ENCODE data around the gene ZNF511. TPM values are rescaled to one million over a fixed set of nuclear protein-coding genes. Genes with fewer than 3 reads are reported as not detected.

ZNF511 gene
- total RNA-seq, 1 experiment from 2014 or later = 69.6 TPM

DNA sequence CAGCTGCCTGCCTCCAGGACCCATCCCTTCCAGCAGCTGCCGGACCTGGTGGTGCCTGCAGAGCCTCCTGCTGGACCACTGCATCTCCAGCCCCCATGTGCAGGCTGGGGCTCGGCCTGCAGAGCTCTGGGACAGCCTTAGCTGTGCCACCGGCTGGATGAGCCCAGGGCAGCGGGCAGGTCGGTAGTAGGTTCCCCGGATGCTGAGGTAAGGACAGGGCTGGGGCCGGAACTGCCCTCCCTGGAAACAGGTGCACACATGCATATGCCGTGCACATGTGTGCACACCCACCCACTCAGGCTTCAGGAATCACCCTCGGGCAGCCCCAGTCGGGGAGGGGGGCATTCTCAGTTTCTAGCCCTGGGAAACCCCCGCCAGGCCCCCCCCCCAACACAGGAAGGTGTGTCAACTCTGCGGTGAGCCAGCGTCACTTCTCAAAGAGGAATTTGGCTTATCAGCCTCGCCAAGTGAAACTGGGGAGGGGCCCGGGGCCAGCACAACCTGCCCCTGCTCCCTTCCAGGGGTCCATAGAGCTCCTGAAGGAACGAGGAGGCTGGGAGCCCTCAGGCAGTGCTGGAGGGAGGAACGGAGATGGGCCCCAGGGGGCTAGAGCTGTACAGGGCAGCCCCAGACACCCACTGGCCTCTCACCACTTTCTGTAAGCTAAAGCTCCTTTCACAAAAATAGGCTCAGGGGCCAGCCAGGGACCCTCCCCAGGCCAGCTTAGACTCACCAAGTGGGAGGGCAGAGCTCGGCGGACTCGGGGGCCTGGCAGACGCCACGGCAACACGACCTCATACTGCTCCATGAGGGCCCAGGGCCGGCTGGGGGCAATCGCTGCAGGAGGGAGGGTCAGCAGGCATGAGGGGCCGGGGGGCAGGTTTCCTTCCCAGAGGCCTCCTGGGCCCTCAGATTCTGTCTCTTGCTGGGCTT, 33.7 kb upstream of the ZNF511 start:
- no peak for ATAC-seq
- TF ChIP-seq NR2C2 (CRISPR knock-in tag; IDR thresholded peaks at IDR 0.05) = no peak
- Mint-ChIP-seq H3K4me1 (peaks cover 6% of the 10 kb centered on the region; the same call in 1 of the 2 replicates), H3K27ac (no peak overlapping the region), H3K9me3 (no peaks in the 10 kb centered on the region), H3K36me3 (no peaks in the 10 kb centered on the region), H3K4me3 (no peak overlapping the region), H3K27me3 (ENCODE audit: low read depth) (no peaks in the 10 kb centered on the region)
- no peak for DNase-seq (ENCODE audit: low spot score)
- CTCF ChIA-PET = interaction anchor here (0.6 to 2.6 kb wide), 12 partner anchors 8 to 474 kb away, joined by 3 to 23 read pairs (median 5); no protein-coding TSS in a partner anchor
- POLR2A ChIA-PET = no interaction called here

DNA sequence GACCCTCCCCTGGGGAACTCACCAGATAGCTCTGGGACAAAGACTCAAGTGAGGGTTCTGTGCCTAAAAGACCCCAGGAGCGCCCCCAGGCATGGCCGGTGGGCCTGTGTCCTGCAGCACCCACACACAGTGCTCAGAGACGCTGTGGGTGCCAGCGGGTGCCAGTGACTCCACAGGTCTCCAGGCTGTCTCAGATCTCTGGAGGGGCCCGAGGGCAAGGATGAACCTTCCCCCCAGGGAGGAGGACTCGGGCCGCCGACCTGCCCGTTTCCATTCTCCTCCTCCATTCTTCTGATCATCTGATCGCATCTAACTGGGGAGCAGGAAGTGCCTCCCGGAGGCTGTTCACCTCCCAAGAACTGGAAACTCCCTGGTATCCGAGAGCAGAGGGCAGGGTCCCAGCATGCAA, 33.0 kb upstream of the ZNF511 start:
- Mint-ChIP-seq H3K9me3 (no peaks in the 10 kb centered on the region), H3K4me1 (peaks cover 6% of the 10 kb centered on the region; the same call in 1 of the 2 replicates), H3K4me3 (peak overlapping the region; percentile 54), H3K27ac (no peak overlapping the region), H3K36me3 (no peaks in the 10 kb centered on the region), H3K27me3 (ENCODE audit: low read depth) (no peaks in the 10 kb centered on the region)
- CTCF ChIA-PET = interaction anchor here (0.6 to 2.6 kb wide), 13 partner anchors 9 to 475 kb away, joined by 3 to 23 read pairs (median 5); no protein-coding TSS in a partner anchor
- POLR2A ChIA-PET = no interaction called here
- no peak; the same call in 1 of the 2 replicates for ATAC-seq
- DNase-seq (ENCODE audit: low spot score) = no peak
- TF ChIP-seq, protein P1, sequence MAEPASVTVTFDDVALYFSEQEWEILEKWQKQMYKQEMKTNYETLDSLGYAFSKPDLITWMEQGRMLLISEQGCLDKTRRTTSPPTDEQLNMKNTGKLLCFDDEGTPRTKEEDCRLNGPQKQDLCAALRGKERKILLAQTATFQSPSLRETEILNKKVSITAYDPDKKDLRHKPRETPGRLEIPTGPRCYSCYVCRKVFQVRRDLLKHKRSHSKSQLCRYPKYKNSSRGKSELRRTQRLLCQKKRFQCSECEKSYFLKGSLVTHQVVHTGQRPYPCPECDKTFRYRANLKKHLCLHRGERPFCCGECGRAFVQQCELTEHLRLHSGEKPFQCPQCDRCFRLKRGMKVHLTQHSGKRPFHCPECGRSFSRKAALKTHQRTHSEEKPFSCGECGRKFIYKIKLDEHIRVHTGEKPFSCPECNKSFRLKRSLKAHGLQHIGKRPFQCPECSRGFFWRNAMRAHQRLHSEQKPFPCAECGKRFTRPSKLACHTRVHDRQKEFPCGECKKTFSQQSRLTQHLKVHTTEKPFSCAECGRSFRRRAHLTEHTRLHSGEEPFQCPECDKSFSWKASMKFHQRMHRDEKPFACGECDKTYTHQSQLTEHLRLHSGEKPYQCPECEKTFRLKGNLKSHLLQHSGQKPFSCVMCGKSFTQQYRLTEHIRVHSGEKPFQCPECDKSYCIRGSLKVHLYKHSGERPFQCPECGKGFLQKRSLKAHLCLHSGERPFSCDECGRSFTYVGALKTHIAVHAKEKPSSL (CRISPR knock-in tag; conservative IDR thresholded peaks at IDR 0.05) = no peak
- TF ChIP-seq, protein P2, sequence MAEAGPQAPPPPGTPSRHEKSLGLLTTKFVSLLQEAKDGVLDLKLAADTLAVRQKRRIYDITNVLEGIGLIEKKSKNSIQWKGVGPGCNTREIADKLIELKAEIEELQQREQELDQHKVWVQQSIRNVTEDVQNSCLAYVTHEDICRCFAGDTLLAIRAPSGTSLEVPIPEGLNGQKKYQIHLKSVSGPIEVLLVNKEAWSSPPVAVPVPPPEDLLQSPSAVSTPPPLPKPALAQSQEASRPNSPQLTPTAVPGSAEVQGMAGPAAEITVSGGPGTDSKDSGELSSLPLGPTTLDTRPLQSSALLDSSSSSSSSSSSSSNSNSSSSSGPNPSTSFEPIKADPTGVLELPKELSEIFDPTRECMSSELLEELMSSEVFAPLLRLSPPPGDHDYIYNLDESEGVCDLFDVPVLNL (CRISPR knock-in tag; IDR thresholded peaks at IDR 0.05; ENCODE audit: borderline replicate concordance, low read depth) = no peak
- TF ChIP-seq, protein P3, sequence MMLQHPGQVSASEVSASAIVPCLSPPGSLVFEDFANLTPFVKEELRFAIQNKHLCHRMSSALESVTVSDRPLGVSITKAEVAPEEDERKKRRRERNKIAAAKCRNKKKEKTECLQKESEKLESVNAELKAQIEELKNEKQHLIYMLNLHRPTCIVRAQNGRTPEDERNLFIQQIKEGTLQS (CRISPR knock-in tag; conservative IDR thresholded peaks at IDR 0.05) = no peak
- TF ChIP-seq SP1 (CRISPR knock-in tag; conservative IDR thresholded peaks at IDR 0.05) (no peak), IRF2 (CRISPR knock-in tag; IDR thresholded peaks at IDR 0.05; ENCODE audit: borderline replicate concordance, low read depth) (no peak), SMAD4 (CRISPR knock-in tag; IDR thresholded peaks at IDR 0.05) (no peak), HMGA2 (CRISPR knock-in tag; IDR thresholded peaks at IDR 0.05) (no peak), TP53 (CRISPR knock-in tag; IDR thresholded peaks at IDR 0.05) (no peak), JUN (CRISPR knock-in tag; IDR thresholded peaks at IDR 0.05) (no peak), ZNF138 (CRISPR knock-in tag; conservative IDR thresholded peaks at IDR 0.05) (no peak)
- TF ChIP-seq, protein P4, sequence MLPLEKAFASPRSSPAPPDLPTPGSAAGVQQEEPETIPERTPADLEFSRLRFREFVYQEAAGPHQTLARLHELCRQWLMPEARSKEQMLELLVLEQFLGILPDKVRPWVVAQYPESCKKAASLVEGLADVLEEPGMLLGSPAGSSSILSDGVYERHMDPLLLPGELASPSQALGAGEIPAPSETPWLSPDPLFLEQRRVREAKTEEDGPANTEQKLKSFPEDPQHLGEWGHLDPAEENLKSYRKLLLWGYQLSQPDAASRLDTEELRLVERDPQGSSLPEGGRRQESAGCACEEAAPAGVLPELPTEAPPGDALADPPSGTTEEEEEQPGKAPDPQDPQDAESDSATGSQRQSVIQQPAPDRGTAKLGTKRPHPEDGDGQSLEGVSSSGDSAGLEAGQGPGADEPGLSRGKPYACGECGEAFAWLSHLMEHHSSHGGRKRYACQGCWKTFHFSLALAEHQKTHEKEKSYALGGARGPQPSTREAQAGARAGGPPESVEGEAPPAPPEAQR (CRISPR knock-in tag; IDR thresholded peaks at IDR 0.05) = no peak
- TF ChIP-seq, protein P5, sequence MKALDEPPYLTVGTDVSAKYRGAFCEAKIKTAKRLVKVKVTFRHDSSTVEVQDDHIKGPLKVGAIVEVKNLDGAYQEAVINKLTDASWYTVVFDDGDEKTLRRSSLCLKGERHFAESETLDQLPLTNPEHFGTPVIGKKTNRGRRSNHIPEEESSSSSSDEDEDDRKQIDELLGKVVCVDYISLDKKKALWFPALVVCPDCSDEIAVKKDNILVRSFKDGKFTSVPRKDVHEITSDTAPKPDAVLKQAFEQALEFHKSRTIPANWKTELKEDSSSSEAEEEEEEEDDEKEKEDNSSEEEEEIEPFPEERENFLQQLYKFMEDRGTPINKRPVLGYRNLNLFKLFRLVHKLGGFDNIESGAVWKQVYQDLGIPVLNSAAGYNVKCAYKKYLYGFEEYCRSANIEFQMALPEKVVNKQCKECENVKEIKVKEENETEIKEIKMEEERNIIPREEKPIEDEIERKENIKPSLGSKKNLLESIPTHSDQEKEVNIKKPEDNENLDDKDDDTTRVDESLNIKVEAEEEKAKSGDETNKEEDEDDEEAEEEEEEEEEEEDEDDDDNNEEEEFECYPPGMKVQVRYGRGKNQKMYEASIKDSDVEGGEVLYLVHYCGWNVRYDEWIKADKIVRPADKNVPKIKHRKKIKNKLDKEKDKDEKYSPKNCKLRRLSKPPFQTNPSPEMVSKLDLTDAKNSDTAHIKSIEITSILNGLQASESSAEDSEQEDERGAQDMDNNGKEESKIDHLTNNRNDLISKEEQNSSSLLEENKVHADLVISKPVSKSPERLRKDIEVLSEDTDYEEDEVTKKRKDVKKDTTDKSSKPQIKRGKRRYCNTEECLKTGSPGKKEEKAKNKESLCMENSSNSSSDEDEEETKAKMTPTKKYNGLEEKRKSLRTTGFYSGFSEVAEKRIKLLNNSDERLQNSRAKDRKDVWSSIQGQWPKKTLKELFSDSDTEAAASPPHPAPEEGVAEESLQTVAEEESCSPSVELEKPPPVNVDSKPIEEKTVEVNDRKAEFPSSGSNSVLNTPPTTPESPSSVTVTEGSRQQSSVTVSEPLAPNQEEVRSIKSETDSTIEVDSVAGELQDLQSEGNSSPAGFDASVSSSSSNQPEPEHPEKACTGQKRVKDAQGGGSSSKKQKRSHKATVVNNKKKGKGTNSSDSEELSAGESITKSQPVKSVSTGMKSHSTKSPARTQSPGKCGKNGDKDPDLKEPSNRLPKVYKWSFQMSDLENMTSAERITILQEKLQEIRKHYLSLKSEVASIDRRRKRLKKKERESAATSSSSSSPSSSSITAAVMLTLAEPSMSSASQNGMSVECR (CRISPR knock-in tag; IDR thresholded peaks at IDR 0.05; ENCODE audit: borderline replicate concordance) = no peak
- TF ChIP-seq, protein P6, sequence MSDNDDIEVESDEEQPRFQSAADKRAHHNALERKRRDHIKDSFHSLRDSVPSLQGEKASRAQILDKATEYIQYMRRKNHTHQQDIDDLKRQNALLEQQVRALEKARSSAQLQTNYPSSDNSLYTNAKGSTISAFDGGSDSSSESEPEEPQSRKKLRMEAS (CRISPR knock-in tag; IDR thresholded peaks at IDR 0.05) = no peak
- TF ChIP-seq, protein P7, sequence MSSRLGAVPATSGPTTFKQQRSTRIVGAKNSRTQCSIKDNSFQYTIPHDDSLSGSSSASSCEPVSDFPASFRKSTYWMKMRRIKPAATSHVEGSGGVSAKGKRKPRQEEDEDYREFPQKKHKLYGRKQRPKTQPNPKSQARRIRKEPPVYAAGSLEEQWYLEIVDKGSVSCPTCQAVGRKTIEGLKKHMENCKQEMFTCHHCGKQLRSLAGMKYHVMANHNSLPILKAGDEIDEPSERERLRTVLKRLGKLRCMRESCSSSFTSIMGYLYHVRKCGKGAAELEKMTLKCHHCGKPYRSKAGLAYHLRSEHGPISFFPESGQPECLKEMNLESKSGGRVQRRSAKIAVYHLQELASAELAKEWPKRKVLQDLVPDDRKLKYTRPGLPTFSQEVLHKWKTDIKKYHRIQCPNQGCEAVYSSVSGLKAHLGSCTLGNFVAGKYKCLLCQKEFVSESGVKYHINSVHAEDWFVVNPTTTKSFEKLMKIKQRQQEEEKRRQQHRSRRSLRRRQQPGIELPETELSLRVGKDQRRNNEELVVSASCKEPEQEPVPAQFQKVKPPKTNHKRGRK (CRISPR knock-in tag; IDR thresholded peaks at IDR 0.05; ENCODE audit: borderline replicate concordance) = no peak
- TF ChIP-seq, protein P8, sequence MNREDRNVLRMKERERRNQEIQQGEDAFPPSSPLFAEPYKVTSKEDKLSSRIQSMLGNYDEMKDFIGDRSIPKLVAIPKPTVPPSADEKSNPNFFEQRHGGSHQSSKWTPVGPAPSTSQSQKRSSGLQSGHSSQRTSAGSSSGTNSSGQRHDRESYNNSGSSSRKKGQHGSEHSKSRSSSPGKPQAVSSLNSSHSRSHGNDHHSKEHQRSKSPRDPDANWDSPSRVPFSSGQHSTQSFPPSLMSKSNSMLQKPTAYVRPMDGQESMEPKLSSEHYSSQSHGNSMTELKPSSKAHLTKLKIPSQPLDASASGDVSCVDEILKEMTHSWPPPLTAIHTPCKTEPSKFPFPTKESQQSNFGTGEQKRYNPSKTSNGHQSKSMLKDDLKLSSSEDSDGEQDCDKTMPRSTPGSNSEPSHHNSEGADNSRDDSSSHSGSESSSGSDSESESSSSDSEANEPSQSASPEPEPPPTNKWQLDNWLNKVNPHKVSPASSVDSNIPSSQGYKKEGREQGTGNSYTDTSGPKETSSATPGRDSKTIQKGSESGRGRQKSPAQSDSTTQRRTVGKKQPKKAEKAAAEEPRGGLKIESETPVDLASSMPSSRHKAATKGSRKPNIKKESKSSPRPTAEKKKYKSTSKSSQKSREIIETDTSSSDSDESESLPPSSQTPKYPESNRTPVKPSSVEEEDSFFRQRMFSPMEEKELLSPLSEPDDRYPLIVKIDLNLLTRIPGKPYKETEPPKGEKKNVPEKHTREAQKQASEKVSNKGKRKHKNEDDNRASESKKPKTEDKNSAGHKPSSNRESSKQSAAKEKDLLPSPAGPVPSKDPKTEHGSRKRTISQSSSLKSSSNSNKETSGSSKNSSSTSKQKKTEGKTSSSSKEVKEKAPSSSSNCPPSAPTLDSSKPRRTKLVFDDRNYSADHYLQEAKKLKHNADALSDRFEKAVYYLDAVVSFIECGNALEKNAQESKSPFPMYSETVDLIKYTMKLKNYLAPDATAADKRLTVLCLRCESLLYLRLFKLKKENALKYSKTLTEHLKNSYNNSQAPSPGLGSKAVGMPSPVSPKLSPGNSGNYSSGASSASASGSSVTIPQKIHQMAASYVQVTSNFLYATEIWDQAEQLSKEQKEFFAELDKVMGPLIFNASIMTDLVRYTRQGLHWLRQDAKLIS (CRISPR knock-in tag; IDR thresholded peaks at IDR 0.05; ENCODE audit: borderline replicate concordance) = no peak
